Measurements from ENCODE around the gene ZNF586. TPM values are rescaled to one million over a fixed set of nuclear protein-coding genes. Genes with fewer than 3 reads are reported as not detected.
"Not testable (repeated sequence)": the region's sequence is repeated elsewhere in the genome, so short reads cannot be mapped to it uniquely, and the experiment has no call there.

ZNF586 gene
- total RNA-seq, 6 donors from 2014 or later, result 13.2 to 30.4 (median 19.6) TPM

- no peak overlapping the region for H3K27ac ChIP-seq
- peaks cover 5 to 48% (median 19%) of the 10 kb centered on the region in 4 donors for H3K36me3 ChIP-seq
- no peaks in the 10 kb centered on the region for H3K4me1 ChIP-seq
- no peaks in the 10 kb centered on the region for H3K27me3 ChIP-seq
- H3K4me3 ChIP-seq, result no peak overlapping the region
- H3K9me3 ChIP-seq, result peaks cover 6 to 67% (median 56%) of the 10 kb centered on the region in 4 donors
- no peak for TF ChIP-seq EP300 (IDR thresholded peaks at IDR 0.05)
- no peak for TF ChIP-seq POLR2AphosphoS5 (IDR thresholded peaks at IDR 0.05)
- no peak for TF ChIP-seq CTCF (IDR thresholded peaks at IDR 0.05)
- TF ChIP-seq POLR2A (IDR thresholded peaks at IDR 0.05), result no peak
- DNase-seq (no peak), ATAC-seq (ENCODE audit: low FRiP score in 2 of 2) (no peak)
These were observed 18.7 kb downstream of the ZNF586 start for GRCh38 chr19:57788114-57788692.

- Histone ChIP-seq H3K27me3 (no peaks in the 10 kb centered on the region), H3K4me3 (no peak overlapping the region), H3K36me3 (peaks cover 5 to 48% (median 19%) of the 10 kb centered on the region in 4 donors), H3K27ac (no peak overlapping the region), H3K9me3 (peaks cover 6 to 61% (median 46%) of the 10 kb centered on the region in 4 donors), H3K4me1 (no peaks in the 10 kb centered on the region)
- ATAC-seq (ENCODE audit: low FRiP score in 2 of 2) (no peak), DNase-seq (no peak)
- TF ChIP-seq POLR2A (IDR thresholded peaks at IDR 0.05) (no peak), CTCF (IDR thresholded peaks at IDR 0.05) (no peak), POLR2AphosphoS5 (IDR thresholded peaks at IDR 0.05) (no peak), EP300 (IDR thresholded peaks at IDR 0.05) (no peak)
- 93 to 95% methylated on average over 4 of the region's 4 CpGs for WGBS, 2 donors
These were observed 19.8 kb downstream of the ZNF586 start for GRCh38 chr19:57789288-57789687.

GRCh38 chr19:57796580-57796979, 27.1 kb downstream of the ZNF586 start:
- WGBS, 2 donors, result 86 to 100% methylated on average over 1 of the region's 1 CpG
- H3K4me3 ChIP-seq; H3K27me3 ChIP-seq; H3K27ac ChIP-seq; DNase-seq; ATAC-seq (ENCODE audit: low FRiP score in 2 of 2); H3K4me1 ChIP-seq: not testable (repeated sequence)
- Histone ChIP-seq H3K9me3 (peaks cover 0 to 13% (median 0%) of the 10 kb centered on the region in 4 donors), H3K36me3 (peaks cover 0 to 33% (median 3%) of the 10 kb centered on the region in 4 donors)

GRCh38 chr19:57800696-57801095, 31.2 kb downstream of the ZNF586 start:
- Histone ChIP-seq H3K27me3 (no peaks in the 10 kb centered on the region), H3K4me3 (no peak overlapping the region), H3K4me1 (peaks cover 8 to 40% (median 19%) of the 10 kb centered on the region in 4 donors), H3K9me3 (no peaks in the 10 kb centered on the region), H3K27ac (peak overlapping the region in 1 of 4 donors; percentile 76), H3K36me3 (peaks cover 0 to 7% (median 0%) of the 10 kb centered on the region in 4 donors)
- TF ChIP-seq POLR2A (IDR thresholded peaks at IDR 0.05) (no peak), CTCF (IDR thresholded peaks at IDR 0.05) (no peak), POLR2AphosphoS5 (IDR thresholded peaks at IDR 0.05) (no peak)
- WGBS, 2 donors, result 84% methylated on average over 5 of the region's 5 CpGs
- no peak for ATAC-seq (ENCODE audit: low FRiP score in 2 of 2)
- DNase-seq, result no peak

- DNase-seq, result no peak
- Histone ChIP-seq H3K36me3 (peaks cover 0 to 11% (median 0%) of the 10 kb centered on the region in 4 donors), H3K27ac (no peak overlapping the region), H3K27me3 (no peaks in the 10 kb centered on the region), H3K9me3 (no peaks in the 10 kb centered on the region), H3K4me1 (peaks cover 8 to 42% (median 19%) of the 10 kb centered on the region in 4 donors), H3K4me3 (no peak overlapping the region)
- TF ChIP-seq POLR2AphosphoS5 (IDR thresholded peaks at IDR 0.05) (no peak), CTCF (IDR thresholded peaks at IDR 0.05) (no peak), POLR2A (IDR thresholded peaks at IDR 0.05) (no peak), EP300 (IDR thresholded peaks at IDR 0.05) (no peak)
- WGBS, 2 donors, result 85 to 96% methylated on average over 4 of the region's 4 CpGs
- no peak for ATAC-seq (ENCODE audit: low FRiP score in 2 of 2)
These were observed 32.8 kb downstream of the ZNF586 start for GRCh38 chr19:57802269-57802668.

All from upper lobe of left lung (tissue), 6 donors.